Transverse colon (tissue), 4 donors: Measurements from ENCODE around the gene GPR42.

Source experiments
- CTCF ChIP-seq, 5 experiments: fragments of 200-600 bp in 3 of 5; fragments of 450-650 bp in 2 of 5; sonication (generic) in 3 of 5; IDR thresholded peaks; 1 replicate in 2 of 5; 2 replicates in 3 of 5; pipeline ENCODE4 v1.5.1; 2016 to 2017; ENCODE audit warnings: antibody characterized with exemption in 5 of 5, inconsistent platforms in 3 of 5, mild to moderate bottlenecking in 2 of 5, moderate library complexity in 1 of 5
- EP300 ChIP-seq: sonication (generic); formaldehyde crosslinking; IDR thresholded peaks from one replicate; pipeline ENCODE4 v1.6.1; 2017; ENCODE audit warnings: antibody characterized with exemption, low read depth
- POLR2A ChIP-seq: fragments of 450-650 bp; IDR thresholded peaks from one replicate; pipeline ENCODE4 v1.6.1; 2016; ENCODE audit warnings: antibody characterized with exemption, mild to moderate bottlenecking, moderate library complexity
- POLR2AphosphoS5 ChIP-seq, 3 donors: sonication (generic); formaldehyde crosslinking; IDR thresholded peaks; one replicate each; pipeline ENCODE4 v1.6.1; 2016; ENCODE audit warnings: antibody characterized with exemption in 3 of 3

GRCh38 chr19:35373492-35373891 is 2.6 kb downstream of the GPR42 start:
- no peak for TF ChIP-seq CTCF (IDR thresholded peaks at IDR 0.05)
- no peak for TF ChIP-seq EP300
- TF ChIP-seq POLR2A: no peak
- TF ChIP-seq POLR2AphosphoS5 (IDR thresholded peaks at IDR 0.05): no peak
